HG03378 (cell line): ENCODE data around the gene C11orf21.

Source experiments
- ATAC-seq: cut with Tn5 transposase; IDR thresholded peaks from one replicate; pipeline ENCODE4 v1.9.1; 2021; ENCODE audit warnings: mild to moderate bottlenecking, moderate library complexity; ENCODE audit not compliant: unreplicated experiment

C11orf21 gene

GRCh38 chr11:2262301-2263070 is 39.2 kb downstream of the C11orf21 start:
- no peak for ATAC-seq

- no peak for ATAC-seq
Observed at GRCh38 chr11:2261436-2262230, 40.1 kb downstream of the C11orf21 start.

- no peak for ATAC-seq
Observed at GRCh38 chr11:2260491-2261364, 41.0 kb downstream of the C11orf21 start.

- no peak for ATAC-seq
Observed at GRCh38 chr11:2259897-2260451, 41.7 kb downstream of the C11orf21 start.

- ATAC-seq: no peak
Observed at GRCh38 chr11:2259466-2259830, 42.3 kb downstream of the C11orf21 start.

GRCh38 chr11:2258501-2259465 is 42.9 kb downstream of the C11orf21 start:
- ATAC-seq: no peak

GRCh38 chr11:2256951-2257700 is 44.6 kb downstream of the C11orf21 start:
- no peak for ATAC-seq

- ATAC-seq: no peak
Observed at GRCh38 chr11:2256293-2256913, 45.3 kb downstream of the C11orf21 start.

- no peak for ATAC-seq
Observed at GRCh38 chr11:2252018-2252417, 49.7 kb downstream of the C11orf21 start.

GRCh38 chr11:2251138-2251537 is 50.6 kb downstream of the C11orf21 start:
- no peak for ATAC-seq

GRCh38 chr11:2250485-2250884 is 51.2 kb downstream of the C11orf21 start:
- ATAC-seq: no peak

- no peak for ATAC-seq
Observed at GRCh38 chr11:2250041-2250440, 51.7 kb downstream of the C11orf21 start.

GRCh38 chr11:2249189-2249916 is 52.4 kb downstream of the C11orf21 start:
- ATAC-seq: no peak

- no peak for ATAC-seq
Observed at GRCh38 chr11:2248762-2249161, 53.0 kb downstream of the C11orf21 start.

GRCh38 chr11:2248242-2248641 is 53.5 kb downstream of the C11orf21 start:
- no peak for ATAC-seq

- ATAC-seq: no peak
Observed at GRCh38 chr11:2247496-2247895, 54.2 kb downstream of the C11orf21 start.
